ENCODE results near the gene KATNA1.

KATNA1 gene

DNA sequence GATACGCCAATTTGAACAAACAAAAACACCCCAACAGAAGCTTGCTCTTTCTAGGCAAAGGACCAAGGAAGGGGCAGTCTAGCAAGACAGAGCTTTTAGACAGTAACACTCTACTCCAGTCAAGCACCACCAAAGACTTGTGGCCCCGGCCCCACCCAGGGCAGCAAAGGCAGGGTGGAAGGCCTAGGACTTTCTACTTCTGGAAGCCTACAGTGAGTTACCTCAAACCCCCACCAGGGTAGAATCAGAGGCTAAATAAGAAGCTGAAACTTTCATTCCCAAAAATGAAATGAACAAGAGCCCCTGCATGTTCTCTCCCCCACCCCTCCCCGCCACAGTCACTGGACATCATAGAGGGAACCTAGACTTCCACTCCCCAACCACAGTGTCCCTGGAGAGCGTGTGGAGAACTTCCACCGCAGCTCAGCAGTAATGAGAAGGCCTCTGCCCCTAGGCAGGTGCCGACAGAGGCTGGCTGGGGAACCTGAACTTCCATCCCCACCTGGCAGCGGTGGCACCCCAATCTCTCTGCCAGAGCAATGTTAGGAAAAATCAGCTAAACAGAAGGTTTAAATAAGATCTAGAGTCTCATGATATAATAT lies 40.0 kb downstream of the KATNA1 start:
- DNase-seq, result no peak

- DNase-seq, result no peak
Measured at GRCh38 chr6:149600508-149600907, 48.0 kb downstream of the KATNA1 start.

- no peak for DNase-seq
Measured at GRCh38 chr6:149593408-149593807, 55.1 kb downstream of the KATNA1 start.

DNA sequence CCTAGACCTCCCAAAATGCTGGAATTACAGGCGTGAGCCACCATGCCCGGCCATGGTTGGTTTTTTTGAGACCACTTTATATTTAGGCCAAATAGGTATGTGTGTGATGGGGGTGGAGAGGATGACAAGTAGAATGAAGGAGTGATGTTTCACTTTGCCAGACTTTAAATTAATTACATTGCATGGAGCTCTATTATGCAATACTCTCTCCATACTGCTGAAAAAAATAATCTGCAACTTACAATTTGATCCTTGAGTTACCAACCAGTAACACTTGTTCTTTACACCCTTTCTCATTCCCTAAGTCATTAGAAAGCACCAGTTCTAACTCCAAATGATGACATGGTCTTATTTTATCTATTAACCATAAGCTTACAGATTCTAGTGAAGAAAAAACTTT lies 55.5 kb downstream of the KATNA1 start:
- DNase-seq, result no peak

GRCh38 chr6:149586149-149586548 lies 62.4 kb downstream of the KATNA1 start:
- no peak for DNase-seq

DNA sequence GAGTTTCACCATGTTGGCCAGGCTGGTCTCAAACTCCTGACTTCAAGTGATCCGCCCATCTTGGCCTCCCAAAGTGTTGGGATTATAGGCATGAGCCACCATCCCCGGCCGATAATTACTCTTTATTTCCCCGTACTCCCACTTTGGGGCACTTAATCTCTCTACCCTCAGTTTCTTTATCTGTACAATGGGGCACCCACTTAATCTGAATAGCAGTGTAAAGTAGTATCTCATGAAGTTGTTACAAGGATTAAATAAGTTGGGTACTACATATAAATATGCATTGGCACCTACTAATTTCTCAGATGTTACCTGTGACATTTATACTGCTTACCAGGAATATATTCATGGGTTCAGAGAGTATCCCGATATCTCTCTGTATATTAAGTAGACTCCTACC lies 67.2 kb downstream of the KATNA1 start:
- no peak for DNase-seq

DNA sequence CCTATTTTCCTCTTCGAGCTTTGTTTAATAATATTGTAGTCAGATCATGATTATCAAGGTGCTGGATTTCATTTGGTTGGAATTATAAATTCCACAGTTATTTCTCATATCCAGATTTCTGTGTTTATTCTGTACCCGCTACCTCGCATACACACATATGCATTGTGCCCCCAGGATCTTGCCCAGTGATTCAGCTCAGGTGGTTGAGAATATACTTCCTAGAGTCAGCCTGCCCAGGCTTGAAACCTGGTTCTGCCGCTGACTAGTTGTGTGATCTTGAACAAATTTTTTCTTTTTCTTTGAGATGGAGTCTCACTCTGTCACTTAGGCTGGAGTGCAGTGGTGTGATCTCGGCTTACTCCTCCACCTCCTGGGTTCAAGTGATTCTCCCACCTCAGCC lies 67.6 kb downstream of the KATNA1 start:
- DNase-seq, result no peak

DNA sequence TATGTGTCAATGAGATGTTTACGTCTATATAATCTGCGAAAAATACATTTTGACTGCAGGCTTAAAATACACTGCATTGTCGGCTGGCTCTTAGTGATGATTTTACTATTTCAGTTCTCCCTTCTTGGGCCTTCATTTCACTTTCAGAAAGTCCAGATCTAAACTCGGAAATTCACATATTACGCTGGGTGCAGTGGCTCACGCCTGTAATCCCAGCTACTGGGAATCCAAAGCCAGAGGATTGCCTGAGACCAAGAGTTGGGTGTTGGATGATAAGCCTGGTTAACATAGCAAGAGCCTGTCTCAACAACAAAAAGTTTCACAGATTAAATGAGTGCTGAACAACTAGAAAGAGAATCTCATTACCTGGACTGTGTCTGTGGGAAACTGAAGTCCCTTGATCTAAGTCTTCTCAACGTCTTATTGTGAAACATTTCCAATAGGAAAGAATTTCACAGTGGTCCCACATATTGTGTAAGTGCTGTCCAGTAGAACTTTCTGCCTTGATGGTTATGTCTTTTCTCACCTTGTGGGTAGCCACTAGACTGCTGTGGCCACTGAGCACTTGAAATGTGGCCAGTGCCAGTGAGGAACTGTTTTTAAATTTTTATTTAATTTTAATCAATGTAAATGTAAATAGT lies 80.4 kb downstream of the KATNA1 start:
- no peak for DNase-seq

GRCh38 chr6:149567194-149567586 lies 81.3 kb downstream of the KATNA1 start:
- DNase-seq, result no peak

GRCh38 chr6:149566410-149567193 lies 81.9 kb downstream of the KATNA1 start:
- DNase-seq, result peak; percentile 70

DNA sequence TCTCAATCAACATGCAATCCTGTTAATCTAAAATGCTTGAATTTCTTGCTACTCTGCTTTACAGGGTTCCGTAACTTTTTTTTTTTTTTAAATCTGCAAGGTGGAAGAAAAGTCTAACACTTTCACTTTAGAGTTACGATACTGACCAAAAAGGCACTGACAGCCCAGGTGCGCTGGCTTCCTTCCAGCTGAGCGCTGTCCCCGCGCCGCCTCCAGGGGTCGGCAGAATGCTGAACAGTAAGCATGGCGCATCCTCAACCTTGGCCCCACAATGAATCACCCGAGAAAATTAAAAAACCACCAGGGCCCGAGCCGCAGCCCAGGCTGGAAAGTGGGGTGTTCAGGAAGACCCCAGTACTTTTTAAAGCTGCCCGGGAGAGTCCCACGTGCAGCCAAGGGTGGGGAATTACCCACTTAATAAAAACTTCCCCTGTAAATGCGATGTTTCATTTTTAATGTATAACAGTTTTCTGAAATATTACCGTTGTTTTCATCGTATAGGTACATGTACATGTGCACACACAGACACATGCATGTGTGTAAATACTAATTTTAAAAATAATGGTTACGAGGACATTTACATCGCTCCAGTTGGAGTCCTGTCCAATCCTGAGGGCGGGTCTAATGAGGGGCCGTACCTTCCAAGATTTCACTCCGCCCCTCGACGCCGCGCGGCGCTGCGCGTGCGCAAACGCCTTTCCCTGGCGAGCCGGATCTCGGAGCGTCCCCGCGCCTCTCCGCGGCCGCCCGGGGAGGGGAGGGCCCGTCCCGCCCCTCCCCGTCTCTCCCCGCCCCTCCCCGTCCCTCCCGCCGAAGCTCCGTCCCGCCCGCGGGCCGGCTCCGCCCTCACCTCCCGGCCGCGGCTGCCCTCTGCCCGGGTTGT lies 82.7 kb downstream of the KATNA1 start, which contains the start of gene GINM1:
GINM1 (plus strand) TSS at position 849 of the 883 bp plus-strand sequence. CDS start 40 bp downstream, outside the sequence.
- DNase-seq, result peak; percentile 98

DNA sequence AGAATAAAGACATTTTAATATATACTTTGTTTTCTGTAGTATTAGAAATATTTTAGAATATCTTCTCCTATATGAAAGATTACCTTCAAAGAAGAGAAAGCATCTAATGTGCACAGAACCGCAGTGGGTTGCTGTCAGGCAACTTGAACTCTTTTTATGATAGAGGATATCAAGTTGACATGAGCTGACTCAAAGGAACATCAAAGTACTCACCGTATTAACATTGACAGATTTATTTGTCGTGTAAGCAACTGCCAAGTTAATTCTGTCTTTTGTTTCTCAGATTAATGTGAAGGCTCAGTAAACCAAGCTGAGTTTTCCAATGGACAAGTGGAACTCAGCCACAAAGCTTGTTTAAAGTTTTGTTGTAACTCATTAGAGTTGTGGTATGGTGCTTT lies 84.6 kb downstream of the KATNA1 start:
- no peak for DNase-seq

DNA sequence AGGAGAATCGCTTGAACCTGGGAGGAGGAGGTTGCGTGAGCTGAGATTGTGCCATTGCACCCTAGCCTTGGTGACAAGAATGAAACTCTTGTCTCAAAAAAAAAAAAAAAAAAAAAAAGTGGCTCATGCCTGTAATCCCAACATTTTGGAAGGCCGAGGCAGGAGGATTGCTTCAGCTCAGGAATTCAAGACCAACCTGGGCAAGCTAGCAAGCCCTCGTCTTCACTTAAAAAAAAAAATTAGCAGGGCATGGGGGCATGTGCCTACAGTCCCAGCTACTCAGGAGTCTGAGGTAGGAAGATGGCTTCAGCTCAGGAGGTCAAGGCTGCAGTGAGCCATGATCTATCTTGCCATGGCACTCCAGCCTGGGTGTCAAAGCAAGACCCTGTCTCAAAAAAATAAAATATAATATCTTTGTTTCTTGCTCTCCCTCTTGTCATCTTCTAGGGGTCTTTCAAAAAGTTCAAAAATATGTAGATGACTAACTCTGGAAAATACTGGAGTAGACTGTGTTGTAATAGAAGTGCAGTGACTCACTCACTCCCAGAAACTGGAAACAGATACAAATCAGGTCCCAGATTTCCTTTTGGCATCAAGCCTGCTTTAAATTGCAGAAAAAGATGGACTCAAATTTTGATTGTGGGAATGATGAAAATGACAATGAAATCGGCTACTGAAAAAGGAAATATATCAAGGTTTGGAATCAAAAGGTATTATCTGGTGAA lies 85.1 kb downstream of the KATNA1 start:
- DNase-seq, result no peak

DNA sequence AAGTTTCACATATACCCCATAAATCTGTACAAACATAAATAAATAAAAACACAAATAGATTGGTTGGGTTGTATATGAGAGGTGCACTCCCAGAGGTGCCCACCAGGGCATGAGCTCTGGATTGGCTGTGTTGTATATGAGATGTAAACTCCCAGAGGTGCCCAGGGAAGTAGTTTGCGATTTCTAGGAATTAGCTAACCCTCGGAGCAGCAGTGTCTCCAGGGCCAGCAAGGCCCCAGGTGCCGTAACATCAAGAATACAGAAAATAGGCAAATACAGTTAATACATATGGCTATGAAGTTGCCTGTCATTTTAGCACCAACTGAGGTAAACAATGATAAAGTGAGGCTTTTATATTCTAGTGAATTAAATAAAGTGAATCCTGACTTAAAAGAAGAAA lies 87.8 kb downstream of the KATNA1 start:
- DNase-seq, result no peak

DNA sequence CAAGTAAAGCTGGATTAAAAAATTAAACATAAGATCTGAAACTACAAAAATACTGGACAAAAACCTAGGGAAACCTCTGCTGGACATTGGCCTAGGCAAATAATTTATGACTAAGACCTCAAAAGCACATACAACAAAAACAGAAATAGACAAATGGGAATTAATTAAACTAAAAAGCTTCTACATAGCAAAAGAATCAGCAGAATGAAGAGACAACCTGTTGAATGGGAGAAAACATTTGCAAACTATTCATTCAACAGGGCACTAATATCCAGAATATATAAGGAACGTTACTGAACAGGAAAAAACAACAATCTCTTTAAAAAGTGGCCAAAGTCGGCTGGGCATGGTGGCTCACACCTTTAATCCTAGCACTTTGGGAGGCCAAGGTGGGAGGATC lies 89.1 kb downstream of the KATNA1 start:
- no peak for DNase-seq

DNA sequence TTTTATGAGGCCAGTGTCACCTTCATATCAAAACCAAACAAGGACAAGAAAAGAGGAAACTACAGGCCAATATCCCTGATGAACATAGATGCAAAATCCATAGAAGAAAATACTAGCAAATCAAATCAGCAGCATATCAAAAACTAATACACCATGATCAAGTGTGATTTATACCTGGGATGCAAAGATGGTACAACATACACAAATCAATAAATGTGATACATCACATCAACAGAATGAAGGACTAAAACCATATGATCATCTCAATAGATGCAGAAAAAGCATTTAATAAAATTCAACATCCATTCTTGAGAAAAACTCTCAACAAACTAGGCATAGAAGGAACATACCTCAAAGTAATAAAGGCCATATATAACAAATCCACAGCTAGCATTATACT lies 90.5 kb downstream of the KATNA1 start:
- DNase-seq, result no peak

DNA sequence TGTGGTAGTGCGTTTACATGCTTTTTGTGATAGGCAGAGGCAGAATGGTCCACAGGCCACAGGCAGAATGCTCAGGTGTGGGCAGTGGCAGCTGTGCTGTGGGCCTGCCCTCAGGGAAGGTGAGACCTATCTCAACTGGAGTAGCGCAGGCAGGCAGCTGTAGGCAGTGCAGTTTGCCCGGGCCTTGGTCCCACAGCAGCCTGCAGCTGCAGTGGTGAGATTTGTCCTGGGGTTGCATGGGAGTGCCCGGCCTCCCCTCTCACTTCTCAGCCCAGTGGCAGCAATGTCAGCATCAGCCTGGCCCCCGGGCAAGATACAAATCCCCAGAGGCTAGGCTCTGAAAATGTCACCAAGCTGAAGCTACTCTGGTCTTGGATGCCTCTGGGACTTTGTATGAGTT lies 96.6 kb downstream of the KATNA1 start:
- DNase-seq, result no peak

GRCh38 chr6:149545754-149546471 lies 102.6 kb downstream of the KATNA1 start, which contains the start of gene PPIL4:
Gene PPIL4 (minus strand): TSS chr6:149546043. CDS start chr6:149546005, 38 bp downstream.
- DNase-seq, result peak; percentile 98

- DNase-seq, result peak; percentile 62
Measured at GRCh38 chr6:149545258-149545753, 103.2 kb downstream of the KATNA1 start.
